HFF-Myc (cell line): ENCODE data around the gene GUCY2D.

Source experiments
- DNase-seq: peaks from one replicate; pipeline ENCODE4 v3.0.0-alpha.2; 2011; ENCODE audit warnings: low read depth; ENCODE audit errors: extremely low read depth
- H3K4me3 ChIP-seq: replicated peaks from 2 replicates; pipeline ENCODE4 v1.5.1; 2011; ENCODE audit warnings: low read depth, mild to moderate bottlenecking, control low read depth, low read length
- TF ChIP-seq, protein P1 (sequence below): IDR thresholded peaks from 2 replicates; pipeline ENCODE4 v1.5.1; 2012; ENCODE audit warnings: mild to moderate bottlenecking, low read depth, low read length, control low read depth; ENCODE audit errors: missing control alignments

GUCY2D gene

DNA sequence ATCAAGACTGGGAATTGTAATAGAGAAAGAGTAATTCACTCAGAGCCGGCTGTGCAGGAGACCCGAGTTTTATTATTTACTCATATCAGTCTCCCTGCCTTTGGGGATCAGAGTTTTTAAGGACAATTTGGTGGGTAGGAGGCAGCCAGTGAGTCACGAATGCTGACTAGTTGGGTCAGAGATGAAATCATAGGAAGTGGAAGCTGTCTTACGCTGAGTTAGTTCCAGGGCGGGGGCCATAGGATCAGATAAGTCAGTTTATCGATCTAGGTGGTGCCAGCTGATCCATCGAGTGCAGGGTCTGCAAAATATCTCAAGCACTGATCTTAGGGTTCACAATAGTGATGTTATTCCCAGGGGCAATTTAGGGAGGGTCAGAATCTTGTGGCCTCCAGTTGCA lies 20.2 kb upstream of the GUCY2D start:
- TF ChIP-seq, protein P1, sequence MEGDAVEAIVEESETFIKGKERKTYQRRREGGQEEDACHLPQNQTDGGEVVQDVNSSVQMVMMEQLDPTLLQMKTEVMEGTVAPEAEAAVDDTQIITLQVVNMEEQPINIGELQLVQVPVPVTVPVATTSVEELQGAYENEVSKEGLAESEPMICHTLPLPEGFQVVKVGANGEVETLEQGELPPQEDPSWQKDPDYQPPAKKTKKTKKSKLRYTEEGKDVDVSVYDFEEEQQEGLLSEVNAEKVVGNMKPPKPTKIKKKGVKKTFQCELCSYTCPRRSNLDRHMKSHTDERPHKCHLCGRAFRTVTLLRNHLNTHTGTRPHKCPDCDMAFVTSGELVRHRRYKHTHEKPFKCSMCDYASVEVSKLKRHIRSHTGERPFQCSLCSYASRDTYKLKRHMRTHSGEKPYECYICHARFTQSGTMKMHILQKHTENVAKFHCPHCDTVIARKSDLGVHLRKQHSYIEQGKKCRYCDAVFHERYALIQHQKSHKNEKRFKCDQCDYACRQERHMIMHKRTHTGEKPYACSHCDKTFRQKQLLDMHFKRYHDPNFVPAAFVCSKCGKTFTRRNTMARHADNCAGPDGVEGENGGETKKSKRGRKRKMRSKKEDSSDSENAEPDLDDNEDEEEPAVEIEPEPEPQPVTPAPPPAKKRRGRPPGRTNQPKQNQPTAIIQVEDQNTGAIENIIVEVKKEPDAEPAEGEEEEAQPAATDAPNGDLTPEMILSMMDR = no peak
- no peak for DNase-seq
- no peak overlapping the region for H3K4me3 ChIP-seq

DNA sequence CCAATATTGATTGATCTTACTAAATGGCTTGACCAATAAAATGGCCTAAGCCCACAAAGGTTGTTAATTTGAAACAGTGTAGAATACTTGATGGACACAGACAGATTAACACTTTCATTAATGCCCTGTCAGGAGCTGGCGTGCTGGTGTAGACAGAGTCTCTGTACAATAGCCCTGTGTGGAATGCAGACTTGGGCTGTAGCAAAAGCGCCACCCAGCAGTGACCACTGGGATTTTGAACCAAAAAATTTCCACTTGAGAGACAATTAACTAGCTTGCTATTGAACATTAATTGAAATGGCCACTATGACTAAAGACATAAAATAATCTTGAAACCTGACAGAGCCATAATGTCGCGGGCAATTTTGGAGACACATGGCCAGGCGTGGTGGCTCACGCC lies 19.7 kb upstream of the GUCY2D start:
- TF ChIP-seq, protein P1 = no peak

DNA sequence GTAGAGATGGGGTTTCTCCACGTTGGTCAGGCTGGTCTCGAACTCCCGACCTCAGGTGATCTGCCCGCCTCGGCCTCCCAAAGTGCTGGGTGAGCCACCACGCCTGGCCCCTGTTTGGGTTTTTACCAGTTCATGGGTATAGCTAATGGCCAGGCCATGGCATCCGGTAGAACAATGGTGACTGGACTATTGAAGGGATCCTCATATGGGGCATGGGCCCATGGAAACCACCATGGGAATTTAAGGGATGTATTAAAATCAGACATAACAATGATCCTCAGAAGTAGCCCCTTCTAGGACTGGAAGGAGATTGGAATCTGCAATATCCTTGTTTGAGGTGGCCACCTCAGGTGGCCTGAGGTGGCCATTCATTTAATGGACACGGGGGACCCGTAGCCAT lies 17.5 kb upstream of the GUCY2D start:
- DNase-seq = no peak
- TF ChIP-seq, protein P1 = no peak

More for the DNA sequence above, 19.7 kb upstream of the GUCY2D start:
- no peak overlapping the region for H3K4me3 ChIP-seq
- DNase-seq = no peak

DNA sequence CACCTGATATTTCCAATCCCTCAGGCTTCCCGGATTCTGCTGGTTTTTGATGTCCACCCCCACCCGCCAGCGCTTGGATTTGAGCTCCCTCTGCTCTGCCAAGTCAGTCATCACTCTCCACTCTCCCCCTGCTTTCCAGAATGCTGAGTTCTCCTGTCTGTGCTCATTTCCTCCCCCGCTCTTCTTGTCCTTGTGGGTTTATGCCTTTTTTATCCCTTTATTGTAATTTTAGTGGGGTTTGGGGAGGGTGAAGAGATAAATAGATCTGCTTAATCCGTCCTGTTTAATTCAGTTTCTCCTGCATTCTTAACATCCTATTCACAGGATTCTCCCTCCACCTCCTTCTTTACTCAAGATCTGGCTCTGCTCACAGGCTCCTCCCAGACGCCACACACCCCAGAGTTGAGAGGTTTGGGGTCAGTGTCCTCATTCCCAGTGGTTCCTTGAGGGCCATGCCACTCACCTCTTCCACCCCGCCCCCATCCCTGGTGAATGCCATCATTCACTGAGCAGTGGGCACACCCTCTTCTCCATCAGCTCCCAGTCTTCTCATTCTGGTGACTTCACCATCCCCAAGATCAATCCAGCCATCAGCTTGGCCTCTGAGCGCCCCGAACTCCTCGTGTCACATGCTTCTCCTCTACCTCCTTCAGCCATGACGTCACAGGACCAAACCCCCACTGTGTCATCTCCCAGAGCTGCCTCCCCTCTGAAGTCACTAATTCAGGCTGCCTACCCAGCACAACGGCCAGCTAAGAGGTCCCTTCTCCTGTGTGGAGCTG lies 15.1 kb upstream of the GUCY2D start:
- TF ChIP-seq, protein P1 = no peak
- H3K4me3 ChIP-seq = no peak overlapping the region
- DNase-seq = no peak

More for the DNA sequence above, 17.5 kb upstream of the GUCY2D start:
- H3K4me3 ChIP-seq = no peak overlapping the region

DNA sequence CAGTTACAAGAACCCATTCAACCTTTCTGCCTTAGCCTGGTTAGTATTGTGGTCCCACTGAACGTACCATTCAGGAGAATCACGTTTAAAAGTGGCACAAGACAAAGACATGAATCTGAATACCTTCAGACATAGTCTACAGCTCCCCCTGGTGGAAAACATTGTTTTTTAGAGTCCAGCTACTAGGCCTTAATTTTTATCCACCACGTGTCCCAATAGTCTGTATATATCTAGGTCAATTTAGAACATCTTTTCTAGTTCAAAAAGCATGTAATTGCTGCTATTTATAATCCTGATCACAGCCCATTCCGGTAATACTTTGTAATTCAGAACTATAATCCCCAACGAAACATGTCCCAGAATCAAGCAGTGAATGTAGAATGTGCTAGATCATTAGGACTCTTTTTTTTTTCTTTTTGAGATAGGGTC lies 13.7 kb upstream of the GUCY2D start:
- TF ChIP-seq, protein P1 = peak; percentile 46
- peak; percentile 90 for DNase-seq
- H3K4me3 ChIP-seq = no peak overlapping the region

DNA sequence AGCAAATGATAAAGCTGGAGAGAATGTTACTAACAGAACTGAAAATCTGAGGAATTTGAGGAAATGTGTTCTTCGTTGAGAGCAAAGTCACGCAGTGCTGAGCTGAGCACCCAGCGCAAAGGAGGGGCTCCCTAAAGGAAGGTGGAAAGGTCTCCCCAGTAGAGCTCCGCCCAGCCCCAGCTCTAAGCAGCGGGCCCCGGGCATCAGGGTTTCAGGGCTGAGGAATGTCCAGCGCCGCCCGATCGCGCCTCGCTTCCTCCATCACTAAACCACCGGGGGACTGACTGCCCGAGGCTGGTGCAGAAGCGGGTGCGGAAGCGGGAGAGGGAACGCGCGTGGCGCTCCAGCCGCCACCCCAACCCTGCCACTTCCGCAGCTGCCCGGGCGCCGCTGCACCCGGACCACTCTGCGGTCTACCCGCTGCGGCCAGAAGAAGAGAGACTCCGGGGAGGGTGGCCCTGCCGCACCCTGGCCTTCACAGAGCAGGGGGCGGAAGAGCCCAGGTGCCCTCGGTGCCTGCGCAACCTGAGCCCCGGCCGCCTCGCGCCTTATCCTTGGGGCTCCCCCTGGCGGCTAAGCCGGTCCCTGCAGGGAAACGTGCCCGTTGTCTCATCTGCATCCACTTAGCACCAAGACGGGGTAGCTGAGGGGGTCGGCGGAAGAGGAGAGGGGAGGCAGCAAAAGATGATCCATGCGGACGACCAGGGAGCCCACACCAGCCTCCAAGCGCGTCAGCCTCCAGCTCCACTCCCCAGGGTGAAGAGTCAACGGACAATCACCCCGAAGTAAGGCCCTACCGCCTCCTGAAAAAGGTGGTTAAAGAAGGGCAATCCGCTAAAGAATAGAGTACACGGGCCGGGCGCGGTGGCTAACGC lies 12.4 kb upstream of the GUCY2D start:
- DNase-seq = no peak
- TF ChIP-seq, protein P1 = peak; percentile 95
- peak overlapping the region; percentile 54 for H3K4me3 ChIP-seq
